Osteoblast (primary cell): Measurements from ENCODE around the gene ACER3. TPM values are rescaled to one million over a fixed set of nuclear protein-coding genes. Genes with fewer than 3 reads are reported as not detected.
"Not testable (repeated sequence)": the region's sequence is repeated elsewhere in the genome, so short reads cannot be mapped to it uniquely, and the experiment has no call there.

Experiments
- DNase-seq: peaks from one replicate; pipeline ENCODE4 v3.0.0; 2011; ENCODE audit warnings: low spot score, mixed read lengths; ENCODE audit not compliant: insufficient read length; ENCODE audit errors: missing footprints
- H2AFZ ChIP-seq: 2 replicates; pipeline ENCODE4 v1.6.0; 2011; ENCODE audit warnings: mild to moderate bottlenecking, low read length
- H3K27ac ChIP-seq: 2 replicates; pipeline ENCODE4 v1.5.1; 2011; ENCODE audit warnings: mild to moderate bottlenecking, low read depth, low read length, moderate library complexity
- H3K27me3 ChIP-seq: 2 replicates; pipeline ENCODE4 v1.6.0; 2012; ENCODE audit warnings: mild to moderate bottlenecking, control low read depth, inconsistent platforms, low read length, moderate library complexity; ENCODE audit not compliant: insufficient read depth
- H3K36me3 ChIP-seq: 2 replicates; pipeline ENCODE4 v1.5.1; 2011; ENCODE audit warnings: mild to moderate bottlenecking, low read length, control low read depth, moderate library complexity; ENCODE audit not compliant: insufficient read depth
- H3K4me1 ChIP-seq: 2 replicates; pipeline ENCODE4 v1.5.1; 2011; ENCODE audit warnings: mild to moderate bottlenecking, low read length, control low read depth, moderate library complexity; ENCODE audit not compliant: insufficient read depth
- H3K4me2 ChIP-seq: 2 replicates; pipeline ENCODE4 v1.6.0; 2011; ENCODE audit warnings: mild to moderate bottlenecking, low read length; ENCODE audit not compliant: insufficient read depth
- H3K4me3 ChIP-seq: fragments of 200-600 bp; sonication (generic); 3 replicates; pipeline ENCODE4 v1.5.1; 2012; ENCODE audit warnings: mild to moderate bottlenecking, low read length, inconsistent platforms; ENCODE audit not compliant: insufficient read depth
- H3K79me2 ChIP-seq: 2 replicates; pipeline ENCODE4 v1.6.0; 2012; ENCODE audit warnings: mild to moderate bottlenecking, low read length, control low read depth, inconsistent platforms; ENCODE audit not compliant: insufficient read depth
- H3K9me3 ChIP-seq: 2 replicates; pipeline ENCODE4 v1.5.1; 2011; ENCODE audit warnings: low read depth, low read length, control low read depth
- H4K20me1 ChIP-seq: 2 replicates; pipeline ENCODE4 v1.6.0; 2012; ENCODE audit warnings: mild to moderate bottlenecking, low read length, control low read depth; ENCODE audit not compliant: insufficient read depth
- CTCF ChIP-seq: IDR thresholded peaks from 2 replicates; pipeline ENCODE4 v1.5.1; 2011; ENCODE audit warnings: mild to moderate bottlenecking, low read depth, low read length, moderate library complexity; ENCODE audit errors: extremely low read depth
- total RNA-seq: library from RNA; depleted of rRNA; stranded (reverse); fragments of >200 nt; gene quantifications from 2 replicates; pipeline ENCODE4 v1.2.3, GENCODE V29; 2012

ACER3 gene
- 9.8 and 11.2 TPM in 2 replicates for total RNA-seq

GRCh38 chr11:76860539-76861475 is at the start of gene ACER3:
ACER3 (plus strand) TSS chr11:76860918; CDS start chr11:76860977, 59 bp downstream.
- no peaks in the 10 kb centered on the region for H3K36me3 ChIP-seq

GRCh38 chr11:76811259-76811658 is 49.5 kb upstream of the ACER3 start:
- H4K20me1 ChIP-seq, result no peaks in the 10 kb centered on the region
- H3K4me1 ChIP-seq, result peaks cover 11% of the 10 kb centered on the region
- H3K27ac ChIP-seq, result no peak overlapping the region
- H3K79me2 ChIP-seq, result no peaks in the 10 kb centered on the region
- DNase-seq, result no peak
- H3K4me3 ChIP-seq, result no peak overlapping the region
- no peak overlapping the region for H3K4me2 ChIP-seq
- no peaks in the 10 kb centered on the region for H3K9me3 ChIP-seq
- no peak overlapping the region for H2AFZ ChIP-seq
- no peak for TF ChIP-seq CTCF
- H3K27me3 ChIP-seq, result no peaks in the 10 kb centered on the region
- H3K36me3 ChIP-seq, result no peaks in the 10 kb centered on the region

More at GRCh38 chr11:76860539-76861475, at the start of gene ACER3:
- peak; percentile 98 for DNase-seq
- Histone ChIP-seq H4K20me1 (no peaks in the 10 kb centered on the region), H3K27ac (peak within 1 kb of the TSS; percentile 58), H3K4me3 (peak within 1 kb of the TSS; percentile 96), H3K4me1 (peaks cover 9% of the 10 kb centered on the region), H3K4me2 (peak within 1 kb of the TSS; percentile 93), H3K27me3 (no peaks in the 10 kb centered on the region), H3K9me3 (no peaks in the 10 kb centered on the region), H3K79me2 (peaks cover 7% of the 10 kb centered on the region), H2AFZ (peak within 1 kb of the TSS; percentile 96)
- TF ChIP-seq CTCF, result peak; percentile 33

GRCh38 chr11:76814414-76814813 is 46.3 kb upstream of the ACER3 start:
- H3K4me2 ChIP-seq, result no peak overlapping the region
- no peaks in the 10 kb centered on the region for H3K9me3 ChIP-seq
- no peak overlapping the region for H2AFZ ChIP-seq
- peaks cover 3% of the 10 kb centered on the region for H3K4me1 ChIP-seq
- H3K27me3 ChIP-seq, result no peaks in the 10 kb centered on the region
- DNase-seq, result no peak
- no peak for TF ChIP-seq CTCF
- no peaks in the 10 kb centered on the region for H4K20me1 ChIP-seq
- H3K4me3 ChIP-seq, result no peak overlapping the region
- H3K27ac ChIP-seq, result no peak overlapping the region
- no peaks in the 10 kb centered on the region for H3K79me2 ChIP-seq
- H3K36me3 ChIP-seq, result no peaks in the 10 kb centered on the region

- H2AFZ ChIP-seq, DNase-seq, H3K79me2 ChIP-seq, H3K9me3 ChIP-seq, H3K4me2 ChIP-seq, H4K20me1 ChIP-seq, H3K4me3 ChIP-seq, H3K36me3 ChIP-seq, H3K27ac ChIP-seq, H3K27me3 ChIP-seq, H3K4me1 ChIP-seq: not testable (repeated sequence)
These were observed 45.0 kb upstream of the ACER3 start for GRCh38 chr11:76815678-76816077.
